K562 (cell line): ENCODE data around the gene FBXL12. TPM values are rescaled to one million over a fixed set of nuclear protein-coding genes. Genes with fewer than 3 reads are reported as not detected.
A peak's percentile ranks its signal among the peaks of the same experiment; 100 is the strongest.

Experiments
- ATAC-seq: fragments of 200-7000 bp; cut with Tn5 transposase; 3 replicates; pipeline ENCODE4 v1.9.1; 2020; ENCODE audit warnings: moderate library complexity
- BruUV-seq: library from RNA; stranded (reverse); fragments of 400-500 nt; replicated peaks from 2 replicates; lab custom pipeline; 2021; lab: Mats Ljungman, UMichigan
- CTCF ChIA-PET: fragments of 300-600 bp; formaldehyde crosslinking; extraction: SDS; loops from one replicate; lab custom pipeline; 2021; ENCODE audit warnings: low intra/inter-chr PET ratio; lab: Yijun Ruan, JAX
- POLR2A ChIA-PET: fragments of 300-600, 350-650 bp; sonication (Branson Sonifier 250); formaldehyde crosslinking; extraction: SDS; loops from one replicate; lab custom pipeline; 2021; ENCODE audit warnings: antibody characterized with exemption, inconsistent platforms; lab: Yijun Ruan, JAX
- DNase-seq, 4 experiments: peaks; one replicate each; pipeline versions ENCODE4 v3.0.0 to v3.0.0-alpha.2; 2011 to 2018; ENCODE audit warnings: low spot score in 3 of 4, mixed read lengths in 3 of 4; ENCODE audit errors: extremely low read depth in 1 of 4
- FAIRE-seq: peaks from 2 replicates; lab custom pipeline; 2011; peaks lifted over from hg19 to GRCh38; lab: Jason Lieb, UNC
- H2AFZ ChIP-seq: 2 replicates; pipeline ENCODE4 v1.6.0; 2011; ENCODE audit warnings: low read depth, low read length, control low read depth, inconsistent platforms
- H3K27ac ChIP-seq: fragments of 200-600 bp; 3 replicates; pipeline ENCODE4 v1.8.0; 2011; ENCODE audit warnings: low read depth, mild to moderate bottlenecking, control low read depth, inconsistent platforms, low read length, moderate library complexity, mixed read lengths; ENCODE audit errors: extremely low read depth
- H3K27me3 ChIP-seq, 2 experiments: fragments of 300-600 bp in 1 of 2; 2 replicates in 1 of 2; 3 replicates in 1 of 2; pipeline versions ENCODE4 v1.6.0 to v1.8.0; 2011; ENCODE audit warnings: inconsistent platforms in 2 of 2, low read length in 2 of 2, mild to moderate bottlenecking in 1 of 2, mixed read lengths in 1 of 2, moderate library complexity in 1 of 2; ENCODE audit not compliant: control insufficient read depth in 2 of 2, insufficient read depth in 2 of 2
- H3K36me3 ChIP-seq: fragments of 300-600 bp; 3 replicates; pipeline ENCODE4 v1.8.0; 2011; ENCODE audit warnings: mild to moderate bottlenecking, low read length, inconsistent platforms; ENCODE audit not compliant: control insufficient read depth, insufficient read depth
- H3K4me1 ChIP-seq, 2 experiments: fragments of 200-600 bp in 1 of 2; replicated peaks in 1 of 2; 2 replicates in 1 of 2; 3 replicates in 1 of 2; pipeline versions ENCODE4 v1.5.1 to v1.8.0; 2011; ENCODE audit warnings: inconsistent platforms in 2 of 2, low read length in 2 of 2, mild to moderate bottlenecking in 1 of 2, mixed read lengths in 1 of 2, moderate library complexity in 1 of 2; ENCODE audit not compliant: control insufficient read depth in 2 of 2, insufficient read depth in 2 of 2
- H3K4me2 ChIP-seq: 2 replicates; pipeline ENCODE4 v1.6.1; 2011; ENCODE audit warnings: low read length, control low read depth, inconsistent platforms, mixed read lengths; ENCODE audit not compliant: insufficient read depth
- H3K4me3 ChIP-seq: fragments of 200-600 bp; sonication (generic), shearing (Covaris generic); 2 replicates; pipeline ENCODE4 v1.5.1; 2016; ENCODE audit warnings: control low read depth, inconsistent platforms
- H3K79me2 ChIP-seq: fragments of 200-600 bp; 3 replicates; pipeline ENCODE4 v1.8.0; 2011; ENCODE audit warnings: low read length, inconsistent platforms; ENCODE audit not compliant: control insufficient read depth, insufficient read depth
- H3K9ac ChIP-seq, 2 experiments: 2 replicates each; pipeline versions ENCODE4 v1.6.0 to v1.6.1; 2011; ENCODE audit warnings: low read depth in 2 of 2, low read length in 2 of 2, control low read depth in 1 of 2, inconsistent platforms in 1 of 2, mild to moderate bottlenecking in 1 of 2, mixed read lengths in 1 of 2; ENCODE audit not compliant: insufficient read depth in 1 of 2
- H3K9me1 ChIP-seq: one replicate; pipeline ENCODE4 v1.6.0; 2011; ENCODE audit warnings: inconsistent platforms, mild to moderate bottlenecking, low read length, moderate library complexity; ENCODE audit not compliant: control insufficient read depth, insufficient read depth
- H3K9me3 ChIP-seq: replicated peaks from 2 replicates; pipeline ENCODE4 v1.5.1; 2011; ENCODE audit warnings: low read depth, low read length, inconsistent platforms; ENCODE audit not compliant: control insufficient read depth, insufficient read depth
- H4K20me1 ChIP-seq: replicated peaks from 2 replicates; pipeline ENCODE4 v1.6.1; 2011; ENCODE audit warnings: low read length, inconsistent platforms, mixed read lengths; ENCODE audit not compliant: control insufficient read depth, insufficient read depth
- CREB5 ChIP-seq: fragments of 250-450 bp; sonication (Bioruptor Pico); IDR thresholded peaks from 2 replicates; pipeline ENCODE4 v1.5.0; 2020; ENCODE audit warnings: mild to moderate bottlenecking
- GTF2E2 ChIP-seq: fragments of 200-800 bp; sonication (Bioruptor generic); IDR thresholded peaks from 2 replicates; pipeline ENCODE4 v1.6.1; 2016; ENCODE audit warnings: missing genetic modification characterization, missing compliant biosample characterization
- NEUROD1 ChIP-seq: fragments of 150-350 bp; IDR thresholded peaks from 2 replicates; pipeline ENCODE4 v1.6.1; 2014; ENCODE audit warnings: borderline replicate concordance, low read length, low read depth; ENCODE audit not compliant: partially characterized antibody
- RBM15 ChIP-seq: fragments of 200-400 bp; formaldehyde crosslinking; IDR thresholded peaks from 2 replicates; pipeline ENCODE4 v1.6.1; 2018; ENCODE audit warnings: mild to moderate bottlenecking, low read length, moderate library complexity; ENCODE audit not compliant: insufficient read depth
- SRSF7 ChIP-seq: fragments of 200-400 bp; formaldehyde crosslinking; optimal IDR thresholded peaks from 2 replicates; pipeline ENCODE3; 2017; ENCODE audit warnings: mild to moderate bottlenecking, low read depth, low read length
- ZBTB11 ChIP-seq, 3 experiments: fragments of 200-800 bp in 1 of 3; fragments of 250-450 bp in 1 of 3; fragments of 450-650 bp in 1 of 3; sonication (Bioruptor Pico) in 1 of 3; sonication (Bioruptor generic) in 1 of 3; formaldehyde crosslinking in 1 of 3; IDR thresholded peaks; 2 replicates each; pipeline versions ENCODE4 v1.6.1 to v1.8.0; 2016 to 2022; ENCODE audit warnings: mild to moderate bottlenecking in 2 of 3, missing genetic modification characterization in 2 of 3, missing compliant biosample characterization in 1 of 3, moderate library complexity in 1 of 3
- ZNF239 ChIP-seq: fragments of 250-450 bp; sonication (Bioruptor Pico); IDR thresholded peaks from 2 replicates; pipeline ENCODE4 v1.4.0; 2020; ENCODE audit warnings: mild to moderate bottlenecking
- ZNF79 ChIP-seq: fragments of 250-450 bp; sonication (Bioruptor Pico); IDR thresholded peaks from 2 replicates; pipeline ENCODE4 v1.4.0; 2020; ENCODE audit warnings: low read depth, mild to moderate bottlenecking, moderate library complexity
- WGBS: fragments of 100-300 bp; shearing (Covaris generic); methylation state at CpG from one replicate; pipeline ENCODE4 v1.1.6; 2016; ENCODE audit warnings: low coverage, mixed read lengths; ENCODE audit not compliant: insufficient coverage; ENCODE audit errors: missing lambda C conversion rate; 5-methylcytosine and 5-hydroxymethylcytosine counted together
- in situ Hi-C: fragments of 300-500 bp; cut with MboI; formaldehyde crosslinking; loops from 4 replicates; pipeline ENCODE4 v1.15.0; 2018; ENCODE audit warnings: inconsistent platforms, mixed read lengths
- intact Hi-C: fragments of 100-400 bp; cut with micrococcal nuclease; formaldehyde crosslinking; loops from 2 replicates; pipeline ENCODE4 v1.14.2; 2022
- polyA plus RNA-seq, 8 experiments: library from polyadenylated mRNA; depleted of rRNA in 4 of 8; stranded (reverse) in 5 of 8; unstranded in 3 of 8; fragments of >200 nt; fragmentation: Nextera tagmentation in 2 of 8; fragmentation: Illumina TruSeq in 1 of 8; extraction: Ambion mirVana in 2 of 8; extraction: Trizol in 1 of 8; gene quantifications; 2 replicates each; pipeline versions ENCODE4 v1.2.1 to v1.2.3, GENCODE V29; 2011 to 2014; ENCODE audit warnings: inconsistent platforms in 1 of 8, missing spikeins in 1 of 8
- total RNA-seq, 7 experiments: library from RNA; depleted of rRNA in 6 of 7; stranded (reverse); fragments of >200 nt in 6 of 7; fragmentation: Illumina TruSeq in 2 of 7; extraction: Trizol in 2 of 7; gene quantifications; 2 replicates each; pipeline versions ENCODE4 v1.2.1 to v1.2.3, GENCODE V29; 2011 to 2021; ENCODE audit warnings: low replicate concordance in 1 of 7

Gene FBXL12
- total and polyA plus RNA-seq, 9 of the 15 experiments (the other 6 are each of a cell fraction or from before 2014, with no cell fraction given) = 2.7 to 40.5 (median 26.5) TPM

- TF ChIP-seq ZNF239 = peak; percentile 91
Measured at GRCh38 chr19:9861503-9861902, 42.6 kb upstream of the FBXL12 start (continued).

- Histone ChIP-seq H2AFZ (no peak overlapping the region), H3K4me3 (no peak overlapping the region), H3K4me1 (peaks cover 12 to 14% of the 10 kb centered on the region in 2 experiments; a peak in 4 of 5 replicates), H3K9ac (no peak overlapping the region), H3K27ac (no peak overlapping the region), H4K20me1 (peaks cover 8% of the 10 kb centered on the region; the same call in 1 of the 2 replicates), H3K4me2 (no peak overlapping the region), H3K9me1 (no peaks in the 10 kb centered on the region), H3K27me3 (peaks cover 12 to 28% of the 10 kb centered on the region in 2 experiments; a peak in 4 of 5 replicates), H3K9me3 (no peaks in the 10 kb centered on the region), H3K36me3 (no peaks in the 10 kb centered on the region), H3K79me2 (no peaks in the 10 kb centered on the region)
- ChIA-PET CTCF (no interaction called here), POLR2A (interaction anchor here (0.6 to 1.3 kb wide), 4 partner anchors 10 to 15 kb away, joined by 3 to 8 read pairs (median 3); no protein-coding TSS in a partner anchor)
- intact Hi-C loops (no loop called here), in situ Hi-C loops (no loop called here)
- 7% methylated on average over 8 of the region's 8 CpGs for WGBS
- BruUV-seq = no TSS peak
- FAIRE-seq (no peak), ATAC-seq (no peak), DNase-seq (no peak)
- TF ChIP-seq GTF2E2 (no peak), RBM15 (no peak), NEUROD1 (no peak), ZNF79 (CRISPR knock-in tag) (no peak), ZBTB11 (CRISPR knock-in tag; IDR thresholded peaks at IDR 0.05) (no peak), SRSF7 (no peak), CREB5 (CRISPR knock-in tag) (no peak)
Measured at GRCh38 chr19:9860407-9860806, 41.5 kb upstream of the FBXL12 start.
